SKM-1 treated with dmso at 0.1 percent for 144 hours (cell line): ENCODE results near the gene GJB5.
A peak's percentile ranks its signal among the peaks of the same experiment; 100 is the strongest.
"Not testable (repeated sequence)": the region's sequence is repeated elsewhere in the genome, so short reads cannot be mapped to it uniquely, and the experiment has no call there.

ENCODE experiments used
- DNase-seq: peaks from one replicate; lab custom pipeline; 2025; ENCODE audit not compliant: unreplicated experiment; lab: John Stamatoyannopoulos, UW

Gene GJB5

GRCh38 chr1:34773114-34773513 lies 18.3 kb downstream of the GJB5 start:
- DNase-seq = not testable (repeated sequence)

GRCh38 chr1:34774957-34775356 lies 20.1 kb downstream of the GJB5 start:
- no peak for DNase-seq

- no peak for DNase-seq
These were observed 22.1 kb downstream of the GJB5 start for GRCh38 chr1:34776911-34777310.

GRCh38 chr1:34777519-34778321 lies 22.9 kb downstream of the GJB5 start:
- DNase-seq = no peak

GRCh38 chr1:34778381-34778780 lies 23.5 kb downstream of the GJB5 start:
- DNase-seq = no peak

GRCh38 chr1:34779005-34779404 lies 24.2 kb downstream of the GJB5 start:
- DNase-seq = no peak

GRCh38 chr1:34779526-34779925 lies 24.7 kb downstream of the GJB5 start:
- no peak for DNase-seq

GRCh38 chr1:34779962-34780361 lies 25.1 kb downstream of the GJB5 start:
- no peak for DNase-seq

- DNase-seq = no peak
These were observed 25.7 kb downstream of the GJB5 start for GRCh38 chr1:34780528-34780927.

- no peak for DNase-seq
These were observed 26.4 kb downstream of the GJB5 start, which contains the start of gene GJB3 for GRCh38 chr1:34781071-34781843. Gene GJB3 (plus strand): TSS chr1:34781214. CDS start chr1:34784763, 3,549 bp downstream.

GRCh38 chr1:34781844-34782391 lies 27.1 kb downstream of the GJB5 start:
- no peak for DNase-seq

GRCh38 chr1:34784751-34785221 lies 29.9 kb downstream of the GJB5 start:
- DNase-seq = no peak

- DNase-seq = no peak
These were observed 30.5 kb downstream of the GJB5 start for GRCh38 chr1:34785231-34785874.

GRCh38 chr1:34785875-34786470 lies 31.1 kb downstream of the GJB5 start:
- DNase-seq = no peak

GRCh38 chr1:34786521-34787325 lies 31.9 kb downstream of the GJB5 start:
- DNase-seq = peak; percentile 52

GRCh38 chr1:34787461-34788420 lies 32.9 kb downstream of the GJB5 start:
- DNase-seq = no peak

- no peak for DNase-seq
These were observed 36.1 kb downstream of the GJB5 start for GRCh38 chr1:34790985-34791384.

- DNase-seq = no peak
These were observed 37.6 kb downstream of the GJB5 start for GRCh38 chr1:34792424-34792823.
